Activated CD4-positive, alpha-beta T cell treated with anti-CD3 and anti-CD28 coated beads, Interleukin-2, amount 50 U/mL, for 48 hours (primary cell): ENCODE results near the gene TTYH1.

Source experiments
- DNase-seq, 2 experiments: peaks; one replicate each; pipeline ENCODE4 v3.0.0-alpha.2; 2020

The TTYH1 gene

GRCh38 chr19:54424660-54425381, 9.6 kb downstream of the TTYH1 start:
- no peak for DNase-seq

- DNase-seq, result no peak
Observed at GRCh38 chr19:54425382-54425723, 10.1 kb downstream of the TTYH1 start.

GRCh38 chr19:54426291-54426931, 11.1 kb downstream of the TTYH1 start:
- no peak for DNase-seq

- no peak for DNase-seq
Observed at GRCh38 chr19:54427586-54427985, 12.3 kb downstream of the TTYH1 start.

- no peak for DNase-seq
Observed at GRCh38 chr19:54428323-54429175, 13.3 kb downstream of the TTYH1 start.

- no peak for DNase-seq
Observed at GRCh38 chr19:54429176-54429495, 13.9 kb downstream of the TTYH1 start.

GRCh38 chr19:54429545-54430227, 14.4 kb downstream of the TTYH1 start:
- no peak for DNase-seq

- peak; percentile 55 to 60 for DNase-seq
Observed at GRCh38 chr19:54430306-54431254, 15.3 kb downstream of the TTYH1 start.

GRCh38 chr19:54431255-54431838, 16.1 kb downstream of the TTYH1 start:
- DNase-seq, result no peak

GRCh38 chr19:54432144-54432738, 17.0 kb downstream of the TTYH1 start:
- no peak for DNase-seq

- no peak for DNase-seq
Observed at GRCh38 chr19:54433697-54434096, 18.4 kb downstream of the TTYH1 start.

- DNase-seq, result no peak
Observed at GRCh38 chr19:54434112-54434872, 19.0 kb downstream of the TTYH1 start.

GRCh38 chr19:54434873-54435214, 19.6 kb downstream of the TTYH1 start:
- no peak for DNase-seq

GRCh38 chr19:54435551-54436016, 20.3 kb downstream of the TTYH1 start:
- DNase-seq, result no peak

- no peak for DNase-seq
Observed at GRCh38 chr19:54436031-54436523, 20.8 kb downstream of the TTYH1 start.

GRCh38 chr19:54436628-54437252, 21.5 kb downstream of the TTYH1 start:
- DNase-seq, result no peak

GRCh38 chr19:54439174-54439851, 24.0 kb downstream of the TTYH1 start:
- DNase-seq, result peak in 1 of 2 experiments; percentile 52

GRCh38 chr19:54440641-54441040, 25.4 kb downstream of the TTYH1 start:
- no peak for DNase-seq

- no peak for DNase-seq
Observed at GRCh38 chr19:54444737-54445136, 29.5 kb downstream of the TTYH1 start.
